ENCODE data around the gene CHID1.

GRCh38 chr11:826836-827145 lies 83.8 kb downstream of the CHID1 start:
- TF ChIP-seq, protein P1, sequence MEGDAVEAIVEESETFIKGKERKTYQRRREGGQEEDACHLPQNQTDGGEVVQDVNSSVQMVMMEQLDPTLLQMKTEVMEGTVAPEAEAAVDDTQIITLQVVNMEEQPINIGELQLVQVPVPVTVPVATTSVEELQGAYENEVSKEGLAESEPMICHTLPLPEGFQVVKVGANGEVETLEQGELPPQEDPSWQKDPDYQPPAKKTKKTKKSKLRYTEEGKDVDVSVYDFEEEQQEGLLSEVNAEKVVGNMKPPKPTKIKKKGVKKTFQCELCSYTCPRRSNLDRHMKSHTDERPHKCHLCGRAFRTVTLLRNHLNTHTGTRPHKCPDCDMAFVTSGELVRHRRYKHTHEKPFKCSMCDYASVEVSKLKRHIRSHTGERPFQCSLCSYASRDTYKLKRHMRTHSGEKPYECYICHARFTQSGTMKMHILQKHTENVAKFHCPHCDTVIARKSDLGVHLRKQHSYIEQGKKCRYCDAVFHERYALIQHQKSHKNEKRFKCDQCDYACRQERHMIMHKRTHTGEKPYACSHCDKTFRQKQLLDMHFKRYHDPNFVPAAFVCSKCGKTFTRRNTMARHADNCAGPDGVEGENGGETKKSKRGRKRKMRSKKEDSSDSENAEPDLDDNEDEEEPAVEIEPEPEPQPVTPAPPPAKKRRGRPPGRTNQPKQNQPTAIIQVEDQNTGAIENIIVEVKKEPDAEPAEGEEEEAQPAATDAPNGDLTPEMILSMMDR (IDR thresholded peaks at IDR 0.05), result no peak
- TF ChIP-seq EZH2 (IDR thresholded peaks at IDR 0.05) (peak; percentile 83), EZH2phosphoT487 (IDR thresholded peaks at IDR 0.05) (peak; percentile 61)
